ENCODE measurements around the gene DTYMK. TPM values are rescaled to one million over a fixed set of nuclear protein-coding genes. Genes with fewer than 3 reads are reported as not detected.
"Not testable (repeated sequence)": the region's sequence is repeated elsewhere in the genome, so short reads cannot be mapped to it uniquely, and the experiment has no call there.

DTYMK gene
- total RNA-seq, 6 experiments from 2014 or later: 9.9 to 21.5 (median 10.4) TPM

- Histone ChIP-seq H3K4me1 (peaks cover 0 to 23% (median 8%) of the 10 kb centered on the region in 4 donors), H3K27ac (peak overlapping the region in 2 of 3 donors; percentile 60 to 89), H3K9me3 (no peaks in the 10 kb centered on the region), H3K36me3 (no peaks in the 10 kb centered on the region), H3K4me3 (peak overlapping the region; percentile 90 to 95 (median 94)), H3K27me3 (no peaks in the 10 kb centered on the region)
- TF ChIP-seq POLR2A (IDR thresholded peaks at IDR 0.05) (no peak), CTCF (IDR thresholded peaks at IDR 0.05) (no peak)
- intact Hi-C loops (cut with DNase I): no loop called here
- DNase-seq: no peak
- no peak for ATAC-seq
- 84% methylated on average over 20 of the region's 23 CpGs for WGBS (ENCODE audit: insufficient coverage, low coverage, low lambda C conversion rate, missing lambda C conversion rate)
Measured at GRCh38 chr2:241733391-241734207, 47.0 kb upstream of the DTYMK start.

- intact Hi-C loops (cut with DNase I); ATAC-seq: not testable (repeated sequence)
- peak; percentile 32 to 56 (median 42) for TF ChIP-seq CTCF (IDR thresholded peaks at IDR 0.05)
Measured at GRCh38 chr2:241732513-241733186, 46.0 kb upstream of the DTYMK start.

GRCh38 chr2:241730671-241731293 lies 44.2 kb upstream of the DTYMK start:
- ATAC-seq (no peak), DNase-seq (no peak)
- intact Hi-C loops (cut with DNase I): no loop called here
- Histone ChIP-seq H3K36me3 (no peaks in the 10 kb centered on the region), H3K27me3 (no peaks in the 10 kb centered on the region), H3K27ac (no peak overlapping the region), H3K4me3 (no peak overlapping the region), H3K4me1 (peaks cover 0 to 3% (median under 1%) of the 10 kb centered on the region in 4 donors), H3K9me3 (no peaks in the 10 kb centered on the region)
- TF ChIP-seq POLR2A (IDR thresholded peaks at IDR 0.05): no peak
- WGBS (ENCODE audit: insufficient coverage, low coverage, low lambda C conversion rate, missing lambda C conversion rate): 75% methylated on average over 8 of the region's 12 CpGs

More at GRCh38 chr2:241732513-241733186, 46.0 kb upstream of the DTYMK start:
- H3K4me3 ChIP-seq, H3K36me3 ChIP-seq, H3K9me3 ChIP-seq, H3K27ac ChIP-seq, H3K27me3 ChIP-seq: not testable (repeated sequence)
- H3K4me1 ChIP-seq: peaks cover 0 to 22% (median 8%) of the 10 kb centered on the region in 4 donors
- whole genome bisulfite sequencing (ENCODE audit: insufficient coverage, low coverage, low lambda C conversion rate, missing lambda C conversion rate): 33% methylated on average over 18 of the region's 26 CpGs
- DNase-seq: peak in 1 of 3 donors; percentile 78

GRCh38 chr2:241729868-241730267 lies 43.3 kb upstream of the DTYMK start:
- Histone ChIP-seq H3K27ac (no peak overlapping the region), H3K4me1 (no peaks in the 10 kb centered on the region), H3K36me3 (no peaks in the 10 kb centered on the region), H3K27me3 (no peaks in the 10 kb centered on the region), H3K4me3 (no peak overlapping the region), H3K9me3 (no peaks in the 10 kb centered on the region)
- DNase-seq (no peak), ATAC-seq (no peak)
- TF ChIP-seq CTCF (IDR thresholded peaks at IDR 0.05) (no peak), POLR2A (IDR thresholded peaks at IDR 0.05) (no peak)
- 78% methylated on average over 2 of the region's 6 CpGs for WGBS (ENCODE audit: insufficient coverage, low coverage, low lambda C conversion rate, missing lambda C conversion rate)
- intact Hi-C loops (cut with DNase I): loop anchor here in 1 of 2 donors (10.0 kb wide), 1 partner anchor 135 kb away; the partner anchor contains the start of gene RTP5
